ENCODE results near the gene KBTBD6. TPM values are rescaled to one million over a fixed set of nuclear protein-coding genes. Genes with fewer than 3 reads are reported as not detected.

KBTBD6 gene
- total RNA-seq (10 to 100 TPM in 1 of 7 donors, 1 to 10 TPM in 6; 5.0 to 10.0 (median 6.0) TPM), polyA plus RNA-seq (1 to 10 TPM; 2.4 to 3.8 (median 3.7) TPM)
- long read RNA-seq, donor 1, full-length matches to known transcripts = 9 of 9 reads
- long read RNA-seq, donor 1, partial matches to known transcripts = 0 of 9 reads
- long read RNA-seq, donor 1, other reads (novel, unspliced or antisense) = 0 of 9 reads
- long read RNA-seq, donor 2, full-length matches to known transcripts = 11 of 11 reads
- long read RNA-seq, donor 2, partial matches to known transcripts = 0 of 11 reads
- long read RNA-seq, donor 2, other reads (novel, unspliced or antisense) = 0 of 11 reads

DNA sequence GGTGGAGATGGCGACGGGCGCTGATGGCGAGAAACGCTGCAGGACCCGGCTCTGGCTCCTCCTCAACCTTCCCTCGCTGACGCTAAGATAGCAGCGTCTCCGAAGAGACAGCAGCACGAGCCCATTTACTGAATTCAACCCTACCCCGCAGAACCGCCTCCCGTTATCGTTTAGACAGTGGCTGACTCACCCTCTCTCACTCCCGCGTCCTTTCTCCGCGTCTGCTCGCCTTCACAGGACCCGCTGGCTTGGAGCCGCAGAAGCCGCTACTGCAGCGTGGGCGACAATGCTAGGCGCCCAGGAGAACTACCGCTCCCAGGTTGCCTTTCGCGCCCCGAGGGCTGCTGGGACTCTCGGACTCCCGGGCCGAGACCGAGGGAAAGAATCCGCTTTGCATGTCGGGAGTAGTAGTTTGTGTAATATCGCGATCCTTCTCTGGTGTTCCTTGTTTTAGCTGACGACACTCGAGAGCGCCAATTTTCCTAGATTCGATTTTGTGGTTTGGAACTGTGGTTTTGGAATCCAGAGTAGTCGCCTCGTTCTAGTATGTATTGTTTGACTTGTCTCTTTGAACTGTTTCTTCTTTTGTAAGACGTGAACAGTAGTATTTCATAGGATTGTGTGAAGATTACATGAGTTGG is at the start of gene KBTBD6:
KBTBD6 (minus strand) TSS at position 291 of the 641 bp plus-strand sequence. CDS start 291 bp downstream, outside the sequence.
- H3K4me1 ChIP-seq = peaks cover 19 to 59% (median 49%) of the 10 kb centered on the region in 6 donors
- WGBS, 5 donors = 0 to 1% (median 0%) methylated on average over 21 to 45 of the region's 45 CpGs

GRCh38 chr13:41182231-41182630 is 49.6 kb upstream of the KBTBD6 start:
- no peak overlapping the region for H3K4me3 ChIP-seq
- no peaks in the 10 kb centered on the region for H3K27me3 ChIP-seq (replicated peaks in 1 of 7)
- peaks cover 0 to under 1% (median 0%) of the 10 kb centered on the region in 8 donors for H3K9me3 ChIP-seq
- TF ChIP-seq POLR2AphosphoS5 (IDR thresholded peaks at IDR 0.05) = no peak
- no peak for TF ChIP-seq POLR2A (IDR thresholded peaks at IDR 0.05)
- no peak for TF ChIP-seq CTCF (IDR thresholded peaks at IDR 0.05 in 8 of 11, conservative IDR thresholded peaks at IDR 0.05 in 3 of 11)
- no peak overlapping the region for H3K27ac ChIP-seq
- intact Hi-C loops (cut with DNase I; ENCODE audit: low total_unique reads) = no loop called here
- DNase-seq = no peak
- no peaks in the 10 kb centered on the region for H3K36me3 ChIP-seq
- H3K4me1 ChIP-seq = peaks cover 0 to 6% (median 0%) of the 10 kb centered on the region in 6 donors

More for the DNA sequence above, at the start of gene KBTBD6:
- peak; percentile 99 for DNase-seq
- TF ChIP-seq POLR2AphosphoS5 (IDR thresholded peaks at IDR 0.05) (peak; percentile 93 to 97 (median 96)), CTCF (IDR thresholded peaks at IDR 0.05 in 8 of 11, conservative IDR thresholded peaks at IDR 0.05 in 3 of 11) (peak in 3 of 11 experiments; percentile 9 to 42 (median 23)), POLR2A (IDR thresholded peaks at IDR 0.05) (peak in 1 of 3 donors; percentile 10)
- Histone ChIP-seq H3K27ac (peak within 1 kb of the TSS; percentile 73 to 91 (median 87)), H3K27me3 (replicated peaks in 1 of 7) (no peaks in the 10 kb centered on the region), H3K9me3 (no peaks in the 10 kb centered on the region), H3K4me3 (peak within 1 kb of the TSS; percentile 69 to 94 (median 80)), H3K36me3 (no peaks in the 10 kb centered on the region)
- intact Hi-C loops (cut with DNase I; ENCODE audit: low total_unique reads) = loop anchor here (5.0 kb wide), 1 partner anchor 60 kb away; the partner anchor contains the start of gene KBTBD7

DNA sequence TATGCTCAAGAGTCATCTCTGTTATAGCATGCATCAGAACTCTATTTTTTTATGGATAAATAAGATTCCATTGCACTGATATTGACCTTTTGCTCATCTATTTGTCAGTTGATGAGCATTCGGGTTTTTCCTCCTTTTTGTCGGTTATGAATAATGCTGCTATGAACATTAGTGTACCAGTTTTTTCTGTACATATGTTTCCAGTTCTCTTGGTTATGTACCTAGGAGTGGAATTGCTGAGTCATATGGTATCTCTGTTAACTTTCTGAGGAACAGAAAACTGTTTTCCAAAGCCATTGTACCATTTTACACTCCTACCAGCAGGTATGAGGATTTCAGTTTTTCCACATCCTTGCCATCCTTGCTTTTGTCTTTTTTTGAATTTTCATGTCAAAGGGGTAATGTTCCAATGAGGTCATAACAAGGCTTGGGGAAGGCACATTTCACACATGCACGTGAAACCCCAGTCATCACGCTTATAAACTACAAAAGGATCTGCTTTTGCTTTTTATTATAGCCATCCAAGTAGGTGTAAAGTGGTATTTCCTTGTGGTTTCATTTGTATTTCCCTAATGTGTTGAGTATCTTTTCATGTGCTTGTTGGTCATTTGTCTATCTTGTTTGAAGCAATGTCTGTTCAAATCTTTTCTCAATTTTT is 47.1 kb upstream of the KBTBD6 start:
- intact Hi-C loops (cut with DNase I; ENCODE audit: low total_unique reads) = no loop called here

More for the DNA sequence above, 47.1 kb upstream of the KBTBD6 start:
- H3K4me3 ChIP-seq = no peak overlapping the region
- peaks cover 0 to 6% (median 0%) of the 10 kb centered on the region in 6 donors for H3K4me1 ChIP-seq
- no peak for TF ChIP-seq CTCF (IDR thresholded peaks at IDR 0.05 in 8 of 11, conservative IDR thresholded peaks at IDR 0.05 in 3 of 11)
- no peak for TF ChIP-seq POLR2AphosphoS5 (IDR thresholded peaks at IDR 0.05)
- TF ChIP-seq POLR2A (IDR thresholded peaks at IDR 0.05) = no peak
- no peak for DNase-seq
- WGBS, 5 donors = 71 to 87% (median 81%) methylated on average over 4 of the region's 4 CpGs
- peaks cover 0 to 25% (median 23%) of the 10 kb centered on the region in 8 donors for H3K9me3 ChIP-seq
- H3K27me3 ChIP-seq (replicated peaks in 1 of 7) = no peaks in the 10 kb centered on the region
- no peaks in the 10 kb centered on the region for H3K36me3 ChIP-seq
- H3K27ac ChIP-seq = peak overlapping the region in 4 of 8 donors; percentile 15 to 88 (median 79)

Measured in spleen (tissue), 13 donors.